HepG2 (cell line): ENCODE data around the gene PRRT2. TPM values are rescaled to one million over a fixed set of nuclear protein-coding genes. Genes with fewer than 3 reads are reported as not detected.

Experiments used
- DNMT1 ChIP-seq: sonication (generic); formaldehyde crosslinking; IDR thresholded peaks from 2 replicates; pipeline ENCODE4 v1.5.1; 2020; ENCODE audit warnings: mild to moderate bottlenecking, missing genetic modification reagents
- EP300 ChIP-seq, 3 experiments: sonication (generic) in 1 of 3; formaldehyde crosslinking in 1 of 3; IDR thresholded peaks; 2 replicates each; pipeline versions ENCODE4 v1.5.1 to v1.6.1; 2011 to 2020; ENCODE audit warnings: low read depth in 2 of 3, low read length in 2 of 3, borderline replicate concordance in 1 of 3, improper control_type of control experiment in 1 of 3, mild to moderate bottlenecking in 1 of 3, missing genetic modification reagents in 1 of 3, moderate library complexity in 1 of 3
- FOSL2 ChIP-seq: sonication (generic); formaldehyde crosslinking; IDR thresholded peaks from 2 replicates; pipeline ENCODE4 v1.4.0; 2020; ENCODE audit warnings: missing genetic modification reagents
- GABPB1 ChIP-seq: IDR thresholded peaks from 2 replicates; pipeline ENCODE4 v1.6.1; 2016; ENCODE audit warnings: mild to moderate bottlenecking, missing genetic modification reagents, moderate library complexity, missing compliant biosample characterization
- HDAC1 ChIP-seq: sonication (generic); formaldehyde crosslinking; IDR thresholded peaks from 2 replicates; pipeline ENCODE4 v1.5.1; 2020; ENCODE audit warnings: mild to moderate bottlenecking, missing genetic modification reagents
- KDM2A ChIP-seq: sonication (generic); formaldehyde crosslinking; IDR thresholded peaks from 2 replicates; pipeline ENCODE4 v1.4.0; 2020; ENCODE audit warnings: low read depth, missing genetic modification reagents, borderline replicate concordance
- MTA1 ChIP-seq: sonication (generic); formaldehyde crosslinking; IDR thresholded peaks from 2 replicates; pipeline ENCODE4 v1.4.0; 2020; ENCODE audit warnings: missing genetic modification reagents, mild to moderate bottlenecking, borderline replicate concordance
- NFE2L2 ChIP-seq: fragments of 150-350 bp; IDR thresholded peaks from 2 replicates; pipeline ENCODE4 v1.6.1; 2014; ENCODE audit warnings: low read length
- RBM22 ChIP-seq: fragments of 200-400 bp; formaldehyde crosslinking; optimal IDR thresholded peaks from 2 replicates; pipeline ENCODE3; 2017; ENCODE audit warnings: mild to moderate bottlenecking, low read length, moderate library complexity
- SMAD9 ChIP-seq: sonication (generic); formaldehyde crosslinking; IDR thresholded peaks from 2 replicates; pipeline ENCODE4 v1.5.1; 2020; ENCODE audit warnings: mild to moderate bottlenecking, missing genetic modification reagents
- TBX2 ChIP-seq: sonication (generic); formaldehyde crosslinking; IDR thresholded peaks from 2 replicates; pipeline ENCODE4 v1.5.0; 2020; ENCODE audit warnings: missing genetic modification reagents, mild to moderate bottlenecking, borderline replicate concordance
- THAP11 ChIP-seq: IDR thresholded peaks from 2 replicates; pipeline ENCODE4 v1.6.1; 2016; ENCODE audit warnings: missing biosample characterization, missing genetic modification reagents
- ZBTB3 ChIP-seq: sonication (generic); formaldehyde crosslinking; IDR thresholded peaks from 2 replicates; pipeline ENCODE4 v1.4.0; 2020; ENCODE audit warnings: low read depth, mild to moderate bottlenecking, moderate library complexity, missing genetic modification reagents, borderline replicate concordance
- ZMYM3 ChIP-seq: sonication (generic); formaldehyde crosslinking; IDR thresholded peaks from 2 replicates; pipeline ENCODE4 v1.5.1; 2020; ENCODE audit warnings: mild to moderate bottlenecking, missing genetic modification reagents
- ZNF326 ChIP-seq: sonication (generic); formaldehyde crosslinking; IDR thresholded peaks from 2 replicates; pipeline ENCODE4 v1.4.0; 2020; ENCODE audit warnings: missing genetic modification reagents, borderline replicate concordance
- ZNF343 ChIP-seq: sonication (generic); formaldehyde crosslinking; IDR thresholded peaks from 2 replicates; pipeline ENCODE4 v1.4.0; 2020; ENCODE audit warnings: mild to moderate bottlenecking, missing genetic modification reagents
- ZNF816 ChIP-seq: sonication (generic); formaldehyde crosslinking; IDR thresholded peaks from 2 replicates; pipeline ENCODE4 v1.8.0; 2022; ENCODE audit warnings: missing genetic modification reagents, mild to moderate bottlenecking, borderline replicate concordance
- polyA plus RNA-seq, 8 experiments: library from polyadenylated mRNA; depleted of rRNA in 3 of 8; stranded (reverse) in 7 of 8; unstranded in 1 of 8; fragments of >200 nt; fragmentation: Illumina TruSeq in 4 of 8; extraction: Trizol in 4 of 8; gene quantifications; 2 replicates each; pipeline versions ENCODE4 v1.2.1 to v1.2.3, GENCODE V29; 2011 to 2016; ENCODE audit warnings: low read depth in 4 of 8, missing spikeins in 1 of 8, mixed read lengths in 1 of 8; ENCODE audit not compliant: insufficient read depth in 1 of 8
- total RNA-seq, 5 experiments: library from RNA; depleted of rRNA; stranded (reverse); fragments of >200 nt; fragmentation: Illumina TruSeq; extraction: Trizol; gene quantifications; 2 replicates each; pipeline ENCODE4 v1.2.3, GENCODE V29; 2016; ENCODE audit warnings: low read depth in 1 of 5
- TF ChIP-seq, protein P1 (sequence below): sonication (generic); formaldehyde crosslinking; IDR thresholded peaks from 2 replicates; pipeline ENCODE4 v1.4.0; 2020; ENCODE audit warnings: missing genetic modification reagents
- TF ChIP-seq, protein P2 (sequence below): sonication (generic); formaldehyde crosslinking; IDR thresholded peaks from 2 replicates; pipeline ENCODE4 v1.5.1; 2020; ENCODE audit warnings: mild to moderate bottlenecking, missing genetic modification reagents, moderate library complexity
- TF ChIP-seq, protein P3 (sequence below): IDR thresholded peaks from 2 replicates; pipeline ENCODE4 v1.6.1; 2012; ENCODE audit warnings: inconsistent platforms
- TF ChIP-seq, protein P4 (sequence below): IDR thresholded peaks from 2 replicates; pipeline ENCODE4 v1.6.1; 2016; ENCODE audit warnings: control low read depth

The PRRT2 gene
- total and polyA plus RNA-seq, 2 of the 13 experiments (the other 11 are each of a cell fraction or from before 2014, with no cell fraction given): 0.51 to 1.1 TPM

DNA sequence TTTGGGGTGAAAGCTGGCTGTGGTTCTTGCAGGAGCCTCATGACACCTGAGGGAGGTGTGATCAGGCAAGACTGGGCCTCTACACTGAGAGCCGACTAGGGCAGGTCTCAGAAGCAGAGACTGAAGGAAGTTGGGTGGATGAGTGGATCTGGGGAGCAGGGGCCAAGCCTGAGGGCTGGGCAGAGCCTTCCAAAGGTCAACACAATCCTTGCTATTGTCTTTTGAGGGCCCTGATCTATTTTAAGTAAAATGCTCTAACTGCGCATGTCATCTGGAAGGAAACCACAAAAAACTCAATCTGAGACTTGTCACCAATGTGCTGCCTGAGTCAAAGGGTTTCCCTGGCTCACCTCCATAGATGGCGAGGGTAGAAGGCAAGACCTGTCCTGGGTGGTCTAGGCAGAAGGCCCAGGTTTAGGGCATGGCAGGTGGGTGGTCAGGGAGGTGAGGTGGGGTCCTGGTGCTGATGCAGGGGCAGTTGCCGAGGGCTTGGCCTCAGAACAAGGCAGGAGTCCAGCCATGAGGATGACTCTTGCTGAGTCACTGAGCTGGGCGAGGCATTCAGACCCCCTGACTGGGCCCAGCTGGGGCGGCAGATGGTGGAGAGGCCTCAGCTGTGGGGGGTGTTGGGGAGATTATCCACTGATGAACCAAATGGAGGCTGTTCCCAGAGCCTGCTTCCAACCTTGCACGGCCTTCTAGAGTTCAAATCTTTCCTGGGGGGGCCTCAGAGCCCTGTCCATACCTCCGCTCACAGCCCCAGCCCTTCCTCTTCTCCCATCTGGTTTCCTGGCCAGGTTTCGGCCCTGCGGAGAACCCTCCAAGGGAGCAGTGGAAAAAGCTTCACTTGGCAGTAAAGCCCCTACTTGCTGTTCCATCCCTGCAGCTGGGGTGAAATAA is 13.4 kb downstream of the PRRT2 start (continued):
- TF ChIP-seq FOSL2 (CRISPR knock-in tag) (peak; percentile 68), NFE2L2 (0 out of 2 replicates have a peak, but pooled peaks have one; percentile 53), ZNF816 (CRISPR knock-in tag) (no peak), ZNF326 (CRISPR knock-in tag) (peak; percentile 28; the same call in 1 of the 2 replicates), DNMT1 (CRISPR knock-in tag) (no peak), ZNF343 (CRISPR knock-in tag) (no peak), KDM2A (CRISPR knock-in tag) (peak; percentile 14; the same call in 1 of the 2 replicates), SMAD9 (CRISPR knock-in tag) (no peak), TBX2 (CRISPR knock-in tag) (no peak), HDAC1 (CRISPR knock-in tag) (no peak), ZBTB3 (no peak), GABPB1 (CRISPR knock-in tag) (0 out of 2 replicates have a peak, but pooled peaks have one; percentile 26), THAP11 (CRISPR knock-in tag) (no peak), ZMYM3 (CRISPR knock-in tag) (no peak), MTA1 (CRISPR knock-in tag) (peak; percentile 33; the same call in 1 of the 2 replicates), EP300 (IDR thresholded peaks at IDR 0.05; ENCODE audit: low read depth in 2 of 2, low read length in 2 of 2) (no peak), EP300 (CRISPR knock-in tag; IDR thresholded peaks at IDR 0.05; ENCODE audit: borderline replicate concordance) (no peak), RBM22 (no peak)
- TF ChIP-seq, protein P1, sequence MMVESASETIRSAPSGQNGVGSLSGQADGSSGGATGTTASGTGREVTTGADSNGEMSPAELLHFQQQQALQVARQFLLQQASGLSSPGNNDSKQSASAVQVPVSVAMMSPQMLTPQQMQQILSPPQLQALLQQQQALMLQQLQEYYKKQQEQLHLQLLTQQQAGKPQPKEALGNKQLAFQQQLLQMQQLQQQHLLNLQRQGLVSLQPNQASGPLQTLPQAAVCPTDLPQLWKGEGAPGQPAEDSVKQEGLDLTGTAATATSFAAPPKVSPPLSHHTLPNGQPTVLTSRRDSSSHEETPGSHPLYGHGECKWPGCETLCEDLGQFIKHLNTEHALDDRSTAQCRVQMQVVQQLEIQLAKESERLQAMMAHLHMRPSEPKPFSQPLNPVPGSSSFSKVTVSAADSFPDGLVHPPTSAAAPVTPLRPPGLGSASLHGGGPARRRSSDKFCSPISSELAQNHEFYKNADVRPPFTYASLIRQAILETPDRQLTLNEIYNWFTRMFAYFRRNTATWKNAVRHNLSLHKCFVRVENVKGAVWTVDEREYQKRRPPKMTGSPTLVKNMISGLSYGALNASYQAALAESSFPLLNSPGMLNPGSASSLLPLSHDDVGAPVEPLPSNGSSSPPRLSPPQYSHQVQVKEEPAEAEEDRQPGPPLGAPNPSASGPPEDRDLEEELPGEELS (CRISPR knock-in tag): no peak
- TF ChIP-seq, protein P2, sequence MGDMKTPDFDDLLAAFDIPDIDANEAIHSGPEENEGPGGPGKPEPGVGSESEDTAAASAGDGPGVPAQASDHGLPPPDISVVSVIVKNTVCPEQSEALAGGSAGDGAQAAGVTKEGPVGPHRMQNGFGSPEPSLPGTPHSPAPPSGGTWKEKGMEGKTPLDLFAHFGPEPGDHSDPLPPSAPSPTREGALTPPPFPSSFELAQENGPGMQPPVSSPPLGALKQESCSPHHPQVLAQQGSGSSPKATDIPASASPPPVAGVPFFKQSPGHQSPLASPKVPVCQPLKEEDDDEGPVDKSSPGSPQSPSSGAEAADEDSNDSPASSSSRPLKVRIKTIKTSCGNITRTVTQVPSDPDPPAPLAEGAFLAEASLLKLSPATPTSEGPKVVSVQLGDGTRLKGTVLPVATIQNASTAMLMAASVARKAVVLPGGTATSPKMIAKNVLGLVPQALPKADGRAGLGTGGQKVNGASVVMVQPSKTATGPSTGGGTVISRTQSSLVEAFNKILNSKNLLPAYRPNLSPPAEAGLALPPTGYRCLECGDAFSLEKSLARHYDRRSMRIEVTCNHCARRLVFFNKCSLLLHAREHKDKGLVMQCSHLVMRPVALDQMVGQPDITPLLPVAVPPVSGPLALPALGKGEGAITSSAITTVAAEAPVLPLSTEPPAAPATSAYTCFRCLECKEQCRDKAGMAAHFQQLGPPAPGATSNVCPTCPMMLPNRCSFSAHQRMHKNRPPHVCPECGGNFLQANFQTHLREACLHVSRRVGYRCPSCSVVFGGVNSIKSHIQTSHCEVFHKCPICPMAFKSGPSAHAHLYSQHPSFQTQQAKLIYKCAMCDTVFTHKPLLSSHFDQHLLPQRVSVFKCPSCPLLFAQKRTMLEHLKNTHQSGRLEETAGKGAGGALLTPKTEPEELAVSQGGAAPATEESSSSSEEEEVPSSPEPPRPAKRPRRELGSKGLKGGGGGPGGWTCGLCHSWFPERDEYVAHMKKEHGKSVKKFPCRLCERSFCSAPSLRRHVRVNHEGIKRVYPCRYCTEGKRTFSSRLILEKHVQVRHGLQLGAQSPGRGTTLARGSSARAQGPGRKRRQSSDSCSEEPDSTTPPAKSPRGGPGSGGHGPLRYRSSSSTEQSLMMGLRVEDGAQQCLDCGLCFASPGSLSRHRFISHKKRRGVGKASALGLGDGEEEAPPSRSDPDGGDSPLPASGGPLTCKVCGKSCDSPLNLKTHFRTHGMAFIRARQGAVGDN (CRISPR knock-in tag): peak; percentile 59
- TF ChIP-seq, protein P3, sequence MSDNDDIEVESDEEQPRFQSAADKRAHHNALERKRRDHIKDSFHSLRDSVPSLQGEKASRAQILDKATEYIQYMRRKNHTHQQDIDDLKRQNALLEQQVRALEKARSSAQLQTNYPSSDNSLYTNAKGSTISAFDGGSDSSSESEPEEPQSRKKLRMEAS: no peak
- TF ChIP-seq, protein P4, sequence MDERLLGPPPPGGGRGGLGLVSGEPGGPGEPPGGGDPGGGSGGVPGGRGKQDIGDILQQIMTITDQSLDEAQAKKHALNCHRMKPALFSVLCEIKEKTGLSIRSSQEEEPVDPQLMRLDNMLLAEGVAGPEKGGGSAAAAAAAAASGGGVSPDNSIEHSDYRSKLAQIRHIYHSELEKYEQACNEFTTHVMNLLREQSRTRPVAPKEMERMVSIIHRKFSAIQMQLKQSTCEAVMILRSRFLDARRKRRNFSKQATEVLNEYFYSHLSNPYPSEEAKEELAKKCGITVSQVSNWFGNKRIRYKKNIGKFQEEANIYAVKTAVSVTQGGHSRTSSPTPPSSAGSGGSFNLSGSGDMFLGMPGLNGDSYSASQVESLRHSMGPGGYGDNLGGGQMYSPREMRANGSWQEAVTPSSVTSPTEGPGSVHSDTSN (CRISPR knock-in tag): no peak
